ENCODE measurements around the gene IPO4. TPM values are rescaled to one million over a fixed set of nuclear protein-coding genes. Genes with fewer than 3 reads are reported as not detected.

The IPO4 gene
- total and polyA plus RNA-seq, 9 of the 15 experiments (the other 6 are each of a cell fraction or from before 2014, with no cell fraction given), result 7.3 to 122 (median 31.8) TPM

- in situ Hi-C loops (cut with MboI) (no loop called here), intact Hi-C loops (cut with micrococcal nuclease) (no loop called here)
- H4K20me1 ChIP-seq (replicated peaks; ENCODE audit: control insufficient read depth, insufficient read depth, low read length), result peaks cover 6% of the 10 kb centered on the region; the same call in 1 of the 2 replicates
- H3K9ac ChIP-seq (ENCODE audit: insufficient read depth in 1 of 2, low read depth in 2 of 2, low read length in 2 of 2), result no peak overlapping the region
- no peak for ATAC-seq
- H3K79me2 ChIP-seq (ENCODE audit: control insufficient read depth, insufficient read depth, low read length), result peaks cover 12% of the 10 kb centered on the region
- H3K36me3 ChIP-seq (ENCODE audit: control insufficient read depth, insufficient read depth, low read length), result peaks cover 94% of the 10 kb centered on the region; the same call in 2 of the 3 replicates
- H3K9me1 ChIP-seq (ENCODE audit: control insufficient read depth, insufficient read depth, low read length), result peaks cover 2% of the 10 kb centered on the region
- TF ChIP-seq NFE2 (IDR thresholded peaks at IDR 0.05; ENCODE audit: low read depth) (no peak), RBFOX2 (IDR thresholded peaks at IDR 0.05; ENCODE audit: low read depth, low read length) (peak; percentile 42), POLR2G (IDR thresholded peaks at IDR 0.05; ENCODE audit: low read depth, low read length) (peak; percentile 60), SUPT5H (IDR thresholded peaks at IDR 0.05) (no peak), LEF1 (IDR thresholded peaks at IDR 0.05) (no peak)
- TF ChIP-seq, protein P1, sequence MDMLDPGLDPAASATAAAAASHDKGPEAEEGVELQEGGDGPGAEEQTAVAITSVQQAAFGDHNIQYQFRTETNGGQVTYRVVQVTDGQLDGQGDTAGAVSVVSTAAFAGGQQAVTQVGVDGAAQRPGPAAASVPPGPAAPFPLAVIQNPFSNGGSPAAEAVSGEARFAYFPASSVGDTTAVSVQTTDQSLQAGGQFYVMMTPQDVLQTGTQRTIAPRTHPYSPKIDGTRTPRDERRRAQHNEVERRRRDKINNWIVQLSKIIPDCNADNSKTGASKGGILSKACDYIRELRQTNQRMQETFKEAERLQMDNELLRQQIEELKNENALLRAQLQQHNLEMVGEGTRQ (CRISPR knock-in tag; IDR thresholded peaks at IDR 0.05), result no peak
- no peak overlapping the region for H3K4me2 ChIP-seq (ENCODE audit: insufficient read depth, low read length)
- no peak overlapping the region for H3K27ac ChIP-seq (ENCODE audit: extremely low read depth, low read depth, low read length)
- POLR2A ChIA-PET, result no interaction called here
- FAIRE-seq, result no peak
- H3K27me3 ChIP-seq (ENCODE audit: control insufficient read depth in 2 of 2, insufficient read depth in 2 of 2, low read length in 2 of 2), result no peaks in the 10 kb centered on the region
- H2AFZ ChIP-seq (ENCODE audit: low read depth, low read length), result no peak overlapping the region
- no peak for DNase-seq (ENCODE audit: extremely low read depth in 1 of 4, low spot score in 3 of 4)
- H3K9me3 ChIP-seq (replicated peaks; ENCODE audit: control insufficient read depth, insufficient read depth, low read depth, low read length), result no peaks in the 10 kb centered on the region
- BruUV-seq (replicated peaks), result no TSS peak
- H3K4me1 ChIP-seq (replicated peaks in 1 of 2; ENCODE audit: control insufficient read depth in 2 of 2, insufficient read depth in 2 of 2, low read length in 2 of 2), result peaks cover 0 to 12% of the 10 kb centered on the region in 2 experiments; a peak in 3 of 5 replicates
- CTCF ChIA-PET (ENCODE audit: low intra/inter-chr PET ratio), result no interaction called here
- H3K4me3 ChIP-seq, result no peak overlapping the region
- 93% methylated on average over 5 of the region's 15 CpGs for WGBS (ENCODE audit: insufficient coverage, low coverage, missing lambda C conversion rate)
Measured at GRCh38 chr14:24183014-24183481, 5.6 kb downstream of the IPO4 start.
